Psoas muscle (tissue), 8 donors: Measurements from ENCODE around the gene DLAT. TPM values are rescaled to one million over a fixed set of nuclear protein-coding genes. Genes with fewer than 3 reads are reported as not detected.
"Not testable (repeated sequence)": the region's sequence is repeated elsewhere in the genome, so short reads cannot be mapped to it uniquely, and the experiment has no call there.

Experiments
- ATAC-seq, 4 donors: fragments of 200-7000 bp; cut with Tn5 transposase; one replicate each; pipeline ENCODE4 v1.9.1; 2020; ENCODE audit warnings: moderate library complexity in 3 of 4, mild to moderate bottlenecking in 2 of 4
- DNase-seq, 2 donors: peaks; one replicate each; pipeline ENCODE4 v3.0.0-alpha.2; 2020
- H3K27ac ChIP-seq: fragments of 200-600 bp; one replicate; pipeline ENCODE4 v1.8.0; 2022
- H3K27me3 ChIP-seq, 3 donors: fragments of 200-600 bp in 1 of 3; one replicate each; pipeline versions ENCODE4 v1.6.1 to v1.8.0; 2013 to 2022; ENCODE audit warnings: low read length in 2 of 3, mild to moderate bottlenecking in 2 of 3, moderate library complexity in 1 of 3; ENCODE audit not compliant: insufficient read depth in 3 of 3
- H3K36me3 ChIP-seq, 2 donors: fragments of 200-600 bp in 1 of 2; one replicate each; pipeline versions ENCODE4 v1.6.1 to v1.8.0; 2013 to 2022; ENCODE audit warnings: low read depth in 1 of 2, mild to moderate bottlenecking in 1 of 2, moderate library complexity in 1 of 2; ENCODE audit not compliant: insufficient read depth in 1 of 2
- H3K4me1 ChIP-seq: fragments of 200-600 bp; one replicate; pipeline ENCODE4 v1.8.0; 2022
- H3K4me3 ChIP-seq: fragments of 200-600 bp; one replicate; pipeline ENCODE4 v1.8.0; 2022; ENCODE audit warnings: mild to moderate bottlenecking
- H3K9me3 ChIP-seq: fragments of 200-600 bp; one replicate; pipeline ENCODE4 v1.8.0; 2022
- WGBS, 3 donors: extraction: QIAGEN DNeasy Blood & Tissue Kit; methylation state at CpG; one replicate each; pipeline versions ENCODE4 v1.1.6 to v1.1.7; 2013; 5-methylcytosine and 5-hydroxymethylcytosine counted together
- intact Hi-C, 2 donors: fragments of 100-400 bp; cut with DNase I; formaldehyde crosslinking; loops; one replicate each; pipeline versions ENCODE4 v1.11.0 to v1.14.2; 2022
- polyA plus RNA-seq, 3 donors: library from polyadenylated mRNA; stranded (reverse); fragments of 200-250 nt; gene quantifications; one replicate each; pipeline ENCODE4 v1.2.3, GENCODE V29; 2013
- total RNA-seq, 4 donors: library from RNA; stranded (reverse); fragmentation: NEBNext Ultra II Directional in 2 of 4; extraction: Animal tissue kit (Norgen Biotek cat#: 25700) in 2 of 4; gene quantifications; one replicate each; pipeline versions ENCODE4 v1.2.1 to v1.2.4, GENCODE V29; 2021 to 2023
- TF ChIP-seq, protein P1 (sequence below): fragments of 200-600 bp; IDR thresholded peaks from one replicate; pipeline ENCODE4 v1.8.0; 2022; ENCODE audit warnings: antibody characterized with exemption
- donor health status: healthy with polysubstance abuse.
- donor health status: DM: no; HTN: no; CAD: no; lungs with moderate emphysema.
- donor health status: Bipolar disorder and iron deficiency.
- donor health status: healthy.
- donor health status: DM: yes; HTN: yes; CAD: no.
- donor health status: DM: no; HTN: no; CAD: no.
- donor health status: DM: no; HTN: no; CAD: no.
- donor health status: DM: yes; HTN: yes; CAD: no.

Gene DLAT
- total and polyA plus RNA-seq, 7 donors, result 49.8 to 167 (median 84.2) TPM

GRCh38 chr11:112086422-112087191 is 61.4 kb downstream of the DLAT start, which contains the start of the genes SDHD and TIMM8B:
Gene SDHD (plus strand): TSS chr11:112086873. CDS start chr11:112086908, 35 bp downstream.
Gene TIMM8B (minus strand): TSS chr11:112086756. CDS start chr11:112086723, 33 bp downstream.
- Histone ChIP-seq H3K4me3 (peak within 1 kb of the TSS; percentile 93), H3K27ac (peak within 1 kb of the TSS; percentile 88), H3K9me3 (no peaks in the 10 kb centered on the region), H3K4me1 (peaks cover 41% of the 10 kb centered on the region), H3K27me3 (no peaks in the 10 kb centered on the region), H3K36me3 (peaks cover 12 to 78% of the 10 kb centered on the region in 2 donors)
- DNase-seq (peak; percentile 95 to 98), ATAC-seq (peak; percentile 92 to 95 (median 93))
- intact Hi-C loops, result loop anchor here in 1 of 2 donors (5.0 kb wide), 1 partner anchor 159 kb away; no protein-coding TSS in a partner anchor
- TF ChIP-seq, protein P1, sequence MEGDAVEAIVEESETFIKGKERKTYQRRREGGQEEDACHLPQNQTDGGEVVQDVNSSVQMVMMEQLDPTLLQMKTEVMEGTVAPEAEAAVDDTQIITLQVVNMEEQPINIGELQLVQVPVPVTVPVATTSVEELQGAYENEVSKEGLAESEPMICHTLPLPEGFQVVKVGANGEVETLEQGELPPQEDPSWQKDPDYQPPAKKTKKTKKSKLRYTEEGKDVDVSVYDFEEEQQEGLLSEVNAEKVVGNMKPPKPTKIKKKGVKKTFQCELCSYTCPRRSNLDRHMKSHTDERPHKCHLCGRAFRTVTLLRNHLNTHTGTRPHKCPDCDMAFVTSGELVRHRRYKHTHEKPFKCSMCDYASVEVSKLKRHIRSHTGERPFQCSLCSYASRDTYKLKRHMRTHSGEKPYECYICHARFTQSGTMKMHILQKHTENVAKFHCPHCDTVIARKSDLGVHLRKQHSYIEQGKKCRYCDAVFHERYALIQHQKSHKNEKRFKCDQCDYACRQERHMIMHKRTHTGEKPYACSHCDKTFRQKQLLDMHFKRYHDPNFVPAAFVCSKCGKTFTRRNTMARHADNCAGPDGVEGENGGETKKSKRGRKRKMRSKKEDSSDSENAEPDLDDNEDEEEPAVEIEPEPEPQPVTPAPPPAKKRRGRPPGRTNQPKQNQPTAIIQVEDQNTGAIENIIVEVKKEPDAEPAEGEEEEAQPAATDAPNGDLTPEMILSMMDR, result peak; percentile 20
- 0 to 1% (median 0%) methylated on average over 45 of the region's 45 CpGs for WGBS, 3 donors

DNA sequence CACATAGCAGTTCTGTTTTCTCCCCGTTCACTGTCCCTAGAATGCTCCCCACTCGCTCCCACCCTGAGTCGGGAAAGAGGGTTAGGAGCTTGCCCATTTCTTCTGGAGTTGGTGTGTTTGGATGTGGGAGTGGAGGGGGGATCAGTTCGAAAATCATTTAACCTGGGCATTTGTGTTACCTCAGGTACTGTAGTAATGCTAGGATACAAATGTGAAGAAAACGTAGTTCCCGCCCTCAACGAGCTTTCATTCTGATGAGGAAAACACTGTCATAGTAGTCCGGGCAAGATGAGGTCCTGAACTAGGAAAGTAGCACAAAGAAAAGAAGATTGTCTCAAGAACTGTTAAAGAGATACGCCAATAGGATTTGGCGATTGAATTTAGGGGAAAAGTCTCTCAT is 62.0 kb downstream of the DLAT start:
- DNase-seq (no peak), ATAC-seq (peak; percentile 3 to 30 (median 10))
- TF ChIP-seq, protein P1, result no peak
- H3K36me3 ChIP-seq, result peaks cover 16 to 78% of the 10 kb centered on the region in 2 donors
- peaks cover 41% of the 10 kb centered on the region for H3K4me1 ChIP-seq
- intact Hi-C loops, result loop anchor here in 1 of 2 donors (5.0 kb wide), 1 partner anchor 160 kb away; no protein-coding TSS in a partner anchor
- no peaks in the 10 kb centered on the region for H3K27me3 ChIP-seq
- WGBS, 3 donors, result 13 to 16% (median 14%) methylated on average over 10 of the region's 10 CpGs
- H3K27ac ChIP-seq, result peak overlapping the region; percentile 88
- peak overlapping the region; percentile 93 for H3K4me3 ChIP-seq
- no peaks in the 10 kb centered on the region for H3K9me3 ChIP-seq

DNA sequence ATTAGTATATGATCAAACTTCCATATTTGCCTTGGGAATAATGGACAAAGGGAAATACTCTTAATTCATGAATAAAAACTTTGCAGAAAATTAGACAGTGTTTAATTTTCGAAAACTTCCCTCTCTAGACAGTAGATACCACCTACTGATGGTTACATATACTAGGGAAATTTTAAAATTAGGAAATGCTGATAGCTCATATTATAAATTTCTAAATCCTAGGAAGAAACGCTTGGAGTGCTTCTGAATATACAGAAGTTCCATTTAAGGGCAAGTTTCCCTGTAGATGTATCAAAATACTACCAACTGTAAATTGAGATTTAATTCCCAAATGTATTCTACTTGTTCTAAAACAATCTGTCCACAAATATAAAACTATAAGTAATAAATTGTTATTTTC is 70.1 kb downstream of the DLAT start:
- H3K27ac ChIP-seq, intact Hi-C loops, ATAC-seq, DNase-seq, H3K27me3 ChIP-seq, H3K9me3 ChIP-seq, H3K4me3 ChIP-seq: not testable (repeated sequence)
- peaks cover 21% of the 10 kb centered on the region for H3K4me1 ChIP-seq
- H3K36me3 ChIP-seq, result peaks cover 17 to 82% of the 10 kb centered on the region in 2 donors
- WGBS, 3 donors, result 94 to 98% (median 96%) methylated on average over 2 of the region's 2 CpGs

DNA sequence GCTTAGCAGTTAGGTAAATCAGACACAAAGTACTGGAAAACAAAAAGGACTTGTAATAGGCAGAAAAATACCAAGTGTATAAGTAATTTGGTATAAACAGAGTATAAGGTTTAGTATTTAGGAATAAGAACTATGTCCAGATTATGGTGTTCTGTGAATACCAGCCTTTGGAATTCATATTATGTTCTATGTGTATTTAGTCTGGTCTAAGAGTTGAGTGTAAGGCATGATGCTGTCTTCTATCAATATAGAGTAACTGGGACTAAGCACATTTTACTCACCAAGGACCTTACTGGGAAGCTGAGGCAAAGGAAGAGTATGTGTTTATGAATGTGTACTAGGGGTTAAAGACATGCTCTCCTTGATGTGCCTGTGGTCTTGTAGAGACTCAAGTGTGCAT is 71.0 kb downstream of the DLAT start:
- H3K27ac ChIP-seq, result no peak overlapping the region
- peaks cover 17 to 73% of the 10 kb centered on the region in 2 donors for H3K36me3 ChIP-seq
- no peaks in the 10 kb centered on the region for H3K9me3 ChIP-seq
- intact Hi-C loops, result no loop called here
- H3K27me3 ChIP-seq, result no peaks in the 10 kb centered on the region
- no peak for ATAC-seq
- TF ChIP-seq, protein P1, result no peak
- no peak for DNase-seq
- peaks cover 29% of the 10 kb centered on the region for H3K4me1 ChIP-seq
- H3K4me3 ChIP-seq, result no peak overlapping the region

DNA sequence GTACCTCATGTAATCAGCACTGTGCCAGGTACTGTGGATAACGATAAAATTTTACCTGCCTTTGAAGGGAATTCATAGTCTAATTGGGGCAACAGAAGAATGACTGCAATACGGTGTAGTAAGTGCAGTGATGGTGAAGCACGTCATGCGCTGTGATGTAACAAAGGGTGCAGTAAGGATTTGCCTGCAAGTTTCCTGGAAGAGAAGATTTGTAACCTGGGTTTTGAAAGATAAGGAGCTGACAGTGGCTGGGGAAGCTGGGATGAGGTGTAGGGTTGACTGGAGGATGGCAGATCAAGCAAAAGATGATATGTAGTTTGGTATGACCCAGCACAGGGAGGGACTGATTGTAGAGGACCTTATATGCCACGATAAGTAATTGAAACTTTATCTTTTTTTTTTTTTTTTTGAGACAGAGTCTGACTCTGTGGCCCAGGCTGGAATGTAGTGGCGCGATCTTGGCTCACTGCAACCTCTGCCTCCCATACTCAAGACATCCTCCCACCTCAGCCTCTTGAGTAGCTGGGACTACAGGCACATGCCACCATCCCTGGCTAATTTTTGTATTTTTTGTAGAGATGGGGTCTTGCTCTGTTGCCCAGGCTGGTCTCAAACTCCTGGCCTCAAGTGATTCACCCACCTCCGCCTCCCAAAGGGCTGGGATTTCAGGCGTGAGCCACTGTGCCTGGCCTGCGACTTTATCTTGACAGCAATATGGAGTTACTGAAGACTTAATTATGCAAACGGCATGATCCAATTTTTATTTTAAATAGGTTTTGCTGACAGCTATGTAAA is 72.7 kb downstream of the DLAT start:
- no peaks in the 10 kb centered on the region for H3K9me3 ChIP-seq
- TF ChIP-seq, protein P1, result no peak
- peaks cover 10 to 55% of the 10 kb centered on the region in 2 donors for H3K36me3 ChIP-seq
- no peaks in the 10 kb centered on the region for H3K27me3 ChIP-seq
- WGBS, 3 donors, result 82 to 88% (median 87%) methylated on average over 9 to 11 of the region's 11 CpGs
- ATAC-seq, result no peak
- H3K4me1 ChIP-seq, result peaks cover 26% of the 10 kb centered on the region
- DNase-seq, result no peak
- H3K4me3 ChIP-seq, result no peak overlapping the region
- peak overlapping the region; percentile 36 for H3K27ac ChIP-seq
- intact Hi-C loops, result no loop called here
